Mucosa of stomach (tissue), 1 donor: ENCODE results near the gene UNC13B.

Source experiments
- H3K27me3 ChIP-seq: one replicate; pipeline ENCODE4 v1.7.0; 2013; ENCODE audit warnings: mild to moderate bottlenecking, low read length; ENCODE audit not compliant: control insufficient read depth, insufficient read depth
- H3K36me3 ChIP-seq: one replicate; pipeline ENCODE4 v1.7.0; 2013; ENCODE audit warnings: low read length; ENCODE audit not compliant: control insufficient read depth, insufficient read depth
- H3K4me1 ChIP-seq: one replicate; pipeline ENCODE4 v1.7.0; 2013; ENCODE audit warnings: mild to moderate bottlenecking, low read length; ENCODE audit not compliant: control insufficient read depth, insufficient read depth
- H3K4me3 ChIP-seq: one replicate; pipeline ENCODE4 v1.7.0; 2013; ENCODE audit warnings: low read length
- H3K9ac ChIP-seq: one replicate; pipeline ENCODE4 v1.7.0; 2013; ENCODE audit warnings: mild to moderate bottlenecking, low read length, moderate library complexity
- H3K9me3 ChIP-seq: one replicate; pipeline ENCODE4 v1.7.0; 2013; ENCODE audit warnings: mild to moderate bottlenecking, low read length, moderate library complexity; ENCODE audit not compliant: control insufficient read depth
- donor health status: Pancreatic carcinoma.

The UNC13B gene

GRCh38 chr9:35415402-35416097, 253.7 kb downstream of the UNC13B start:
- H3K27me3 ChIP-seq: no peaks in the 10 kb centered on the region
- H3K9me3 ChIP-seq: no peaks in the 10 kb centered on the region
- no peaks in the 10 kb centered on the region for H3K36me3 ChIP-seq

DNA sequence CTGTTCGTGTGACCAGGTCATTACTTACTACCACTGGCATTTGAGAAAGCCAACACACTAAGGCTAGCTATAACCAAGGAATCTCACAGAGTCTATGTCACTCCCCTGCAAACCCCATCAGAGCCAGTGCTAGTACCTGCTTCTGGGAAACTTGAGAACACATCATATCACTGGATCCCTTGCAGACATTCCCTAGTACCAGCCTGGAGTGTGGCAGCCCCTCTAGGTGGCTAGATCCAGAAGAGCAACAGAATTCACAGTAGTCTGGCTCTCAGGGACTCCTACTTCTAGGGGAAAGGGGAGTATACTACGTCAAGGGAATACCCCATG, 254.3 kb downstream of the UNC13B start:
- no peaks in the 10 kb centered on the region for H3K36me3 ChIP-seq
- H3K4me3 ChIP-seq: no peak overlapping the region
- no peaks in the 10 kb centered on the region for H3K4me1 ChIP-seq
- no peaks in the 10 kb centered on the region for H3K27me3 ChIP-seq
- no peaks in the 10 kb centered on the region for H3K9me3 ChIP-seq
- H3K9ac ChIP-seq: no peak overlapping the region

More at GRCh38 chr9:35415402-35416097, 253.7 kb downstream of the UNC13B start:
- H3K4me3 ChIP-seq: no peak overlapping the region
- no peak overlapping the region for H3K9ac ChIP-seq
- H3K4me1 ChIP-seq: no peaks in the 10 kb centered on the region

DNA sequence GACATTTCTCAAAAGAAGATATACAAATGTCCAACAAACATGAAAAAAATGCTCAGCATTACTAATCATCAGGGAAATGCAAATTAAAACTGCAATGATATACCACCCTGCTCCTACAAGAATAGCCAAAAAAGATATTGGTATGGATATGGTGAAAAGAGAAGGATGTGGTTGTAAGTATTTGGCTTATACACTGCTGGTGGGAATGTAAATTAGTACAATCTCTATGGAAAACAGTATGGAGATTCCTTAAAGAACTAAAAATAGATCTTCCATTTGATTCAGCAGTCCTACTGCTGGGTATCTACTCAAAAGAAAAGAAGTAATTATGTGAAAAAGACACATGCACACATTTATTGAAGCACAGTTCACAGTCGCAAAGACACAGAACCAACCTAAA, 260.5 kb downstream of the UNC13B start:
- Histone ChIP-seq H3K36me3 (no peaks in the 10 kb centered on the region), H3K4me3 (no peak overlapping the region), H3K4me1 (no peaks in the 10 kb centered on the region), H3K27me3 (no peaks in the 10 kb centered on the region), H3K9ac (no peak overlapping the region), H3K9me3 (no peaks in the 10 kb centered on the region)

DNA sequence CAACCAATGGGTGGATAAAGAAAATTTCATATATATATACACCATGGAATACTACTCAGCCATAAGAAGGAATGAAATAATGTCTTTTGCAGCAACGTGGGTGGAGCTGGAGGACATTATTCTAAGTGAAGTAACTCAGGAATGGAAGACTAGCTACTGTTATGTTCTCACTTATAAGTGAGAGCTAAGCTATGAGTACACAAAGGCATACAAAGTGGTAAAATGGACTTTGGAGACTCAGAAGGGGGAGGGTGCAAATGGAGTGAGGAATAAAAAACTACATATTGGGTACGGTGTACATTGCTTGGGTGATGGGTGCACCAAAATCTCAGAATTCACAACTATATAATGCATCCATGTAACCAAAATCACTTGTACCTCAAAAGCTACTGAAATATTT, 260.9 kb downstream of the UNC13B start:
- Histone ChIP-seq H3K4me1 (no peaks in the 10 kb centered on the region), H3K36me3 (no peaks in the 10 kb centered on the region), H3K9me3 (no peaks in the 10 kb centered on the region), H3K9ac (no peak overlapping the region), H3K4me3 (no peak overlapping the region), H3K27me3 (no peaks in the 10 kb centered on the region)

DNA sequence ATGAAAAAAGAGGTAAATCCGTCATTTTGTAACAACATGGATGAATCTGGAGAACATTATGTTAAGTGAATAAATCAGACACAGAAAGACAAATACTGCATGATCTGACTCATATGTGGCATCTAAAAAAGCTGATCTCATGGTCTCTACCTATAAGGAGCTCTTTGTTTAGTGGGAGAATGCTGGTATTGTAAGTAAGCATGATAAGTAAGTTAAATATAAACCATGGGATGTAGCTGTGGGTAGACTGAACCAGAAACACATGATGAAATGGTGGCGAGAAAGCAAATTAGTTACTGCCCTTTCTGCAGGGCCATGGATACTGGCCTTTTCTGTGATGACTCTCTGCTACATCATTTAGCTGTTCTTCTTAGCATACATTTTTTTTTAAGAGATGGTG, 261.7 kb downstream of the UNC13B start:
- Histone ChIP-seq H3K27me3 (no peaks in the 10 kb centered on the region), H3K4me3 (no peak overlapping the region), H3K9me3 (no peaks in the 10 kb centered on the region), H3K4me1 (no peaks in the 10 kb centered on the region), H3K36me3 (no peaks in the 10 kb centered on the region), H3K9ac (no peak overlapping the region)

- H3K4me1 ChIP-seq: no peaks in the 10 kb centered on the region
- no peak overlapping the region for H3K9ac ChIP-seq
- H3K36me3 ChIP-seq: no peaks in the 10 kb centered on the region
- H3K4me3 ChIP-seq: no peak overlapping the region
- H3K27me3 ChIP-seq: no peaks in the 10 kb centered on the region
- H3K9me3 ChIP-seq: no peaks in the 10 kb centered on the region
Observed at GRCh38 chr9:35424356-35425352, 262.8 kb downstream of the UNC13B start.

DNA sequence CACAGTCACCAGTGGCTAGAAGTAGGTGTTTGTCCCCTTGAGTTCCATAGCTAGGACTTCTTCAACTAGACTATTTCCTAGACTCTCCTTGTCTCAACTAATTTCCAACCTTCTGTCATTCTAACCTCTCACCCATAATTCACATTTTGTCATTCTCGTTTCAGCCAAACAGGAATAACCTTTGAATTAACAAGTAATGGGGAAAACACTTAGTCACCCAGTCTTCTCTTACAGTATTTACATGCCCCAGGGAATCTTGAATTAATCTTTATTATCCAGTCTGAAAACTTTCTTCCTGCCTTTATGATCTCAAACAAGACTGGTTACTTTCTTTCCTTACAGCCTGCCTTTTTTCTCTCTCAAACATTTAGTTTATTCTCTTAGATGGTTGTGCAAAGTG, 264.8 kb downstream of the UNC13B start:
- Histone ChIP-seq H3K4me3 (no peak overlapping the region), H3K4me1 (no peaks in the 10 kb centered on the region), H3K9ac (no peak overlapping the region), H3K36me3 (no peaks in the 10 kb centered on the region), H3K27me3 (no peaks in the 10 kb centered on the region), H3K9me3 (no peaks in the 10 kb centered on the region)

GRCh38 chr9:35431467-35431866, 269.7 kb downstream of the UNC13B start:
- Histone ChIP-seq H3K4me3 (no peak overlapping the region), H3K9ac (no peak overlapping the region), H3K9me3 (no peaks in the 10 kb centered on the region), H3K4me1 (no peaks in the 10 kb centered on the region), H3K27me3 (no peaks in the 10 kb centered on the region), H3K36me3 (no peaks in the 10 kb centered on the region)

GRCh38 chr9:35432076-35432475, 270.3 kb downstream of the UNC13B start:
- Histone ChIP-seq H3K9ac (no peak overlapping the region), H3K4me3 (no peak overlapping the region), H3K27me3 (no peaks in the 10 kb centered on the region), H3K9me3 (no peaks in the 10 kb centered on the region), H3K36me3 (no peaks in the 10 kb centered on the region), H3K4me1 (no peaks in the 10 kb centered on the region)

GRCh38 chr9:35436933-35437332, 275.1 kb downstream of the UNC13B start:
- Histone ChIP-seq H3K9ac (no peak overlapping the region), H3K27me3 (no peaks in the 10 kb centered on the region), H3K9me3 (no peaks in the 10 kb centered on the region), H3K4me3 (no peak overlapping the region), H3K4me1 (no peaks in the 10 kb centered on the region), H3K36me3 (no peaks in the 10 kb centered on the region)

DNA sequence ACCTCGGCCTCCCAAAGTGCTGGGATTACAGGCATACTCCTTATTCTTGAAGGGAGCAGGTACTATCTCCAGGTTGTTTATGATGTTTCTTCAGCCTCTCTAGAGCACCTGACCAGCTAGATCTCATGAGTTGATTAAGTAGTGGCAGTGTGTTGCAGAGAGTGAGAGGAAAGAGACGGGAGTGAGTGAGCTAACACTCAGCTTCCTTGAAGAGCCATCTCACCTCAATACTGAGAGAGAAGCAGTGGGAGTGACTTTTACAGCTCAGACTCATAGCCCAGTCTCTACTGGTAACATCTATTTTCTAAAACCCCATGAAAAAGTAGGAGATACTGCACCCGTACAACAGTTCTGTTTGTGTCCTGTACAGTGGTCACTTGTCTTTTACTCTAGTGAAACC, 284.2 kb downstream of the UNC13B start:
- no peaks in the 10 kb centered on the region for H3K9me3 ChIP-seq
- H3K27me3 ChIP-seq: no peaks in the 10 kb centered on the region
- H3K9ac ChIP-seq: no peak overlapping the region
- H3K4me3 ChIP-seq: no peak overlapping the region
- H3K36me3 ChIP-seq: no peaks in the 10 kb centered on the region
- H3K4me1 ChIP-seq: no peaks in the 10 kb centered on the region

- H3K4me1 ChIP-seq: no peaks in the 10 kb centered on the region
- no peaks in the 10 kb centered on the region for H3K36me3 ChIP-seq
- no peak overlapping the region for H3K4me3 ChIP-seq
- no peaks in the 10 kb centered on the region for H3K27me3 ChIP-seq
- H3K9ac ChIP-seq: no peak overlapping the region
- H3K9me3 ChIP-seq: no peaks in the 10 kb centered on the region
Observed at GRCh38 chr9:35448496-35448895, 286.7 kb downstream of the UNC13B start.
